ENCODE results near the gene HRAS. TPM values are rescaled to one million over a fixed set of nuclear protein-coding genes. Genes with fewer than 3 reads are reported as not detected.
A peak's percentile ranks its signal among the peaks of the same experiment; 100 is the strongest.

Gene HRAS
- total RNA-seq, result 10 to 100 TPM; 45.5 to 85.0 (median 59.9) TPM

DNA sequence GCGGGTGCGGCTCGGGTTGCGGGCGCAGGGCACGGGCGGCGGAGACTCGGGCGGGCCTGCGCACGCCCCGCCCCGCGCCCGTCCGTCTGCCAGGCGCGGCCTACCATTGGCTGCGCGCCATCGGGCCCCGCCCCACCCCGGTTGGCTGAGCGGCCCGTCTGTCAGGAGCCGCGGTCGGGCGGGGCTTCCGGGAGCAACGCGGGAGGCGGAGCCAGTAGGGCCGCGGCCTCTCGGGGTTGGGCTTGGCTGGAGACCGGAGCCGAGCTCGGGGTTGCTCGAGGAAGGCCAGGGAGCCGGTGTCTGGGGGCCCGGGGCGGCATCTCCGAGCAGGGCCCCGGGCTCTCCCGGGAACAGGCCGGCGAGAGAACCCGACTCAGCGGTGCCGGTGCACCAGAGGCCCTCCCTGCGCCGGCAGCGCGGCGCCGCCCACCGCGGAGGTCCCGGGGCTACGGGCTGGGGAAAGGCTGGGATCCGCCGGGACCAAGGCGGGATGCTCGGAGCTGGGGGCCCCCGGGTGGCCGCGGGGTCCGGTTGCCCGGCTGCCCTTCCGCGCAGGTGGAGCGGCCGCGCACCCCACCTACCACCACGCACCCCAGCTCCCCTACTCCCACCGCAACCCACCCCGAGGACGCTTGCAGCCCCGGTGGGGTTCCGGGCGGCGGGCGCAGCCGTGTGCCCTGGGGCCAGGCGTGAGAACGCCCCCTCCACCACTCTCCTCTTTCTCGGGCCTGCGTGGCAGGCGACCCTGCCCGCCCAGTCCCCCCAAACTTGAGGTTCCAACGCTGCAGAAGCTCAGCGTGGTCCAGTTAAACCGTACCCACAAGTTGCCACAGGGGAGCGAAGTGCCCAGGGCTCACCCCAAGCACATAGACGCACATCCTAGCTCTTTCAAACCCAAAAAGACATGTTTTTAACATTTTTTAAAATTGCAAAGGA lies at the start of gene HRAS:
HRAS (minus strand) TSS at position 58 of the 936 bp plus-strand sequence.
- TF ChIP-seq POLR2A (IDR thresholded peaks at IDR 0.05) (peak in 3 of 4 donors; percentile 59 to 81 (median 63)), EP300 (IDR thresholded peaks at IDR 0.05) (no peak), POLR2AphosphoS5 (IDR thresholded peaks at IDR 0.05) (peak in 1 of 2 donors; percentile 71)
- TF ChIP-seq, protein P1, sequence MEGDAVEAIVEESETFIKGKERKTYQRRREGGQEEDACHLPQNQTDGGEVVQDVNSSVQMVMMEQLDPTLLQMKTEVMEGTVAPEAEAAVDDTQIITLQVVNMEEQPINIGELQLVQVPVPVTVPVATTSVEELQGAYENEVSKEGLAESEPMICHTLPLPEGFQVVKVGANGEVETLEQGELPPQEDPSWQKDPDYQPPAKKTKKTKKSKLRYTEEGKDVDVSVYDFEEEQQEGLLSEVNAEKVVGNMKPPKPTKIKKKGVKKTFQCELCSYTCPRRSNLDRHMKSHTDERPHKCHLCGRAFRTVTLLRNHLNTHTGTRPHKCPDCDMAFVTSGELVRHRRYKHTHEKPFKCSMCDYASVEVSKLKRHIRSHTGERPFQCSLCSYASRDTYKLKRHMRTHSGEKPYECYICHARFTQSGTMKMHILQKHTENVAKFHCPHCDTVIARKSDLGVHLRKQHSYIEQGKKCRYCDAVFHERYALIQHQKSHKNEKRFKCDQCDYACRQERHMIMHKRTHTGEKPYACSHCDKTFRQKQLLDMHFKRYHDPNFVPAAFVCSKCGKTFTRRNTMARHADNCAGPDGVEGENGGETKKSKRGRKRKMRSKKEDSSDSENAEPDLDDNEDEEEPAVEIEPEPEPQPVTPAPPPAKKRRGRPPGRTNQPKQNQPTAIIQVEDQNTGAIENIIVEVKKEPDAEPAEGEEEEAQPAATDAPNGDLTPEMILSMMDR (IDR thresholded peaks at IDR 0.05), result no peak
- Histone ChIP-seq H3K36me3 (peaks cover 5 to 30% (median 22%) of the 10 kb centered on the region in 4 donors), H3K9me3 (no peaks in the 10 kb centered on the region), H3K4me3 (peak within 1 kb of the TSS; percentile 89 to 97 (median 91)), H3K27ac (peak within 1 kb of the TSS; percentile 77 to 89 (median 84)), H3K27me3 (no peaks in the 10 kb centered on the region), H3K4me1 (peaks cover 31 to 49% (median 34%) of the 10 kb centered on the region in 4 donors)
- WGBS, 2 donors, result 3% methylated on average over 17 to 68 of the region's 97 CpGs
- ATAC-seq (ENCODE audit: low FRiP score in 2 of 2) (peak; percentile 92 to 95), DNase-seq (peak; percentile 95 to 99)

DNA sequence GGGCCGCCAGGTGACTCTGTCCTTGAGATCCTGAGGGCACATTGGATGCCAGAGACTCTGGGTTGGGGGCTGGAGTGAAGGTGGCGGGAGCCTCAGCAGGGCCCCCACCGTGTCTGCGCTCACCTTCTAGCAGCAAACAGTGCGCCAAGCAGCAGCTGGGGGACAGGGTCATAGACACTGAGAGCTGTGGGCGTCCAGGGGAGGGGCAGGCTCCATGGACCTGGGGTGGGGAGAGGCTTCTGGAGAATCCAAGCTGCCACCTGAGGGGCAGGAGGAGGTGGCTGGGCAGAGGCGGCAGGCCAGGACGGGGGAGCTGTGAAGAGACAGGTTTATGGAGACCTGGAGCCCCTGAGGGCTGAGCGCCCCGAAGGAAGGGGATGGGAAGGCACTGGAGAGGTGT lies 48.9 kb upstream of the HRAS start:
- peaks cover 8 to 29% (median 14%) of the 10 kb centered on the region in 4 donors for H3K4me1 ChIP-seq
- DNase-seq (peak in 1 of 2 donors; percentile 57), ATAC-seq (ENCODE audit: low FRiP score in 2 of 2) (no peak)
- peaks cover 4 to 64% (median 54%) of the 10 kb centered on the region in 4 donors for H3K36me3 ChIP-seq
- H3K4me3 ChIP-seq, result no peak overlapping the region
- no peaks in the 10 kb centered on the region for H3K9me3 ChIP-seq
- no peaks in the 10 kb centered on the region for H3K27me3 ChIP-seq
- TF ChIP-seq POLR2AphosphoS5 (IDR thresholded peaks at IDR 0.05) (no peak), POLR2A (IDR thresholded peaks at IDR 0.05) (no peak), EP300 (IDR thresholded peaks at IDR 0.05) (no peak)
- TF ChIP-seq, protein P1 (IDR thresholded peaks at IDR 0.05), result no peak
- 94 to 98% methylated on average over 10 of the region's 10 CpGs for WGBS, 2 donors
- no peak overlapping the region for H3K27ac ChIP-seq

DNA sequence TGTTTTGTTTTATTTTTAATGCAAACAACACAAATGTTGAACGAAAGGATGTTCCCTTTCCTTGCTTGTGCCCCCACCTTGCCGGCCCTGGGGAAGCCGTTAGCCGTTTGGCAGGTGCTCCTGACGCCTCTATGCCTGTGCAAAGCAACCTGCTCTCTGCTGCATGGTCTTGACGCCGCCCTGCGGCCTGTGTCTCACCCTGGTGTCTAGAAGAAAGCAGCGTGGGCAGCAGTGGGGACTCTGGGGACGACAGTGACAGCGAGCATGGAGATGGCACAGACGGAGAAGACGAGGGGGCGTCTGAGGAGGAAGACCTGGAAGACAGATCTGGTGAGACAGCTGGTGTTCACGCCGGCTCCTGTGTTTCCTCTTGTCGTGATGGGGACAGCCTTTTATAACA lies 46.4 kb upstream of the HRAS start:
- WGBS, 2 donors, result 82 to 86% methylated on average over 17 of the region's 17 CpGs
- TF ChIP-seq EP300 (IDR thresholded peaks at IDR 0.05), result no peak
- TF ChIP-seq POLR2A (IDR thresholded peaks at IDR 0.05), result no peak
- TF ChIP-seq POLR2AphosphoS5 (IDR thresholded peaks at IDR 0.05), result no peak
- TF ChIP-seq, protein P1 (IDR thresholded peaks at IDR 0.05), result no peak
- ATAC-seq (ENCODE audit: low FRiP score in 2 of 2), result no peak
- no peak overlapping the region for H3K27ac ChIP-seq
- H3K27me3 ChIP-seq, result no peaks in the 10 kb centered on the region
- DNase-seq, result peak in 1 of 2 donors; percentile 47
- H3K9me3 ChIP-seq, result no peaks in the 10 kb centered on the region
- H3K4me3 ChIP-seq, result no peak overlapping the region
- H3K4me1 ChIP-seq, result peaks cover 29 to 43% (median 33%) of the 10 kb centered on the region in 4 donors
- H3K36me3 ChIP-seq, result peaks cover 4 to 40% (median 31%) of the 10 kb centered on the region in 4 donors

DNA sequence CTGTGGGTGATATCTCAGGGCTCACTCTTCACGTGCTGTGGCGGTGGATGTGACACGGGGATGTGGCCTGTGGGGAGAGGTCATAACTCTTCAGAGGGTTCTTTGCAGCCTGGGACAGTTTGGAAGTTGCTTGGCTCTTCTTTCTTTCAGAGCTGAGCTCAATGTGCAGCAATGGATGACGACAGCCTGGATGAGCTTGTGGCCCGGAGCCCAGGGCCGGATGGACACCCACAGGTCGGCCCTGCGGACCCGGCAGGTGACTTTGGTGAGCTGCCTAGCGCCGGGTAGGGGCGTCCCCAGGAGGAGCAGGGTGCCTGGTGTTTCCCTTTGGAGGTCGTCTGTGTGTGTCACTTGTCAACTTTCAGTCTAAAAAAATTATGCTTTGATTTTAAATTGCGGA lies 46.0 kb upstream of the HRAS start:
- Histone ChIP-seq H3K36me3 (peaks cover 4 to 36% (median 27%) of the 10 kb centered on the region in 4 donors), H3K4me1 (peaks cover 29 to 43% (median 33%) of the 10 kb centered on the region in 4 donors)

More for the DNA sequence above, 46.0 kb upstream of the HRAS start:
- ATAC-seq (ENCODE audit: low FRiP score in 2 of 2), result no peak
- no peaks in the 10 kb centered on the region for H3K27me3 ChIP-seq
- peak in 1 of 2 donors; percentile 59 for DNase-seq
- no peak overlapping the region for H3K27ac ChIP-seq
- H3K9me3 ChIP-seq, result no peaks in the 10 kb centered on the region
- H3K4me3 ChIP-seq, result no peak overlapping the region
- TF ChIP-seq POLR2A (IDR thresholded peaks at IDR 0.05) (no peak), EP300 (IDR thresholded peaks at IDR 0.05) (no peak), POLR2AphosphoS5 (IDR thresholded peaks at IDR 0.05) (no peak)
- TF ChIP-seq, protein P1 (IDR thresholded peaks at IDR 0.05), result no peak
- WGBS, 2 donors, result 88 to 91% methylated on average over 14 of the region's 14 CpGs

Data from upper lobe of left lung (tissue), 6 donors.